OCI-LY3 (cell line): ENCODE measurements around the gene USP21.

Experiments
- H2AFZ ChIP-seq: fragments of 200-600, 300-600 bp; shearing (Covaris generic); 2 replicates; pipeline ENCODE4 v1.6.0; 2014; ENCODE audit warnings: antibody characterized with exemption, low read depth, low read length
- H3K27ac ChIP-seq: fragments of 200-600, 300-600 bp; sonication (generic); 2 replicates; pipeline ENCODE4 v1.5.1; 2014; ENCODE audit warnings: mild to moderate bottlenecking, low read length, moderate library complexity, mixed read lengths
- H3K27me3 ChIP-seq: fragments of 200-600, 300-600 bp; sonication (generic); 2 replicates; pipeline ENCODE4 v1.6.1; 2014; ENCODE audit warnings: low read depth, low read length, mixed read lengths
- H3K36me3 ChIP-seq: fragments of 200-600, 300-600 bp; sonication (generic); replicated peaks from 2 replicates; pipeline ENCODE3; 2014; ENCODE audit warnings: low read depth, low read length, mixed read lengths
- H3K4me1 ChIP-seq: fragments of 300-600, 200-600 bp; sonication (generic); 2 replicates; pipeline ENCODE4 v1.6.1; 2014; ENCODE audit warnings: low read length, mixed read lengths
- H3K4me2 ChIP-seq: fragments of 200-600, 300-600 bp; sonication (generic); 2 replicates; pipeline ENCODE4 v1.6.1; 2014; ENCODE audit warnings: low read length, mixed read lengths
- H3K4me3 ChIP-seq: fragments of 300-600, 200-600 bp; sonication (generic); 2 replicates; pipeline ENCODE4 v1.5.1; 2014; ENCODE audit warnings: antibody characterized with exemption, mild to moderate bottlenecking, low read length, moderate library complexity
- H3K79me2 ChIP-seq: fragments of 300-600, 200-600 bp; shearing (Covaris generic); 2 replicates; pipeline ENCODE4 v1.6.1; 2014; ENCODE audit warnings: mild to moderate bottlenecking, low read length, mixed read lengths
- H3K9ac ChIP-seq: fragments of 300-600, 200-600 bp; shearing (Covaris generic); 2 replicates; pipeline ENCODE4 v1.6.0; 2014; ENCODE audit warnings: mild to moderate bottlenecking, low read length, moderate library complexity
- H3K9me3 ChIP-seq: fragments of 200-600, 300-600 bp; shearing (Covaris generic); 2 replicates; pipeline ENCODE4 v1.6.1; 2014; ENCODE audit warnings: low read length, mixed read lengths; ENCODE audit not compliant: insufficient read depth
- H4K20me1 ChIP-seq: fragments of 200-600, 300-600 bp; sonication (generic); 2 replicates; pipeline ENCODE4 v1.6.1; 2016; ENCODE audit warnings: low read length, mixed read lengths; ENCODE audit not compliant: insufficient read depth
- CTCF ChIP-seq: fragments of 200-600, 300-600 bp; sonication (generic); IDR thresholded peaks from 2 replicates; pipeline ENCODE4 v1.5.1; 2014; ENCODE audit warnings: antibody characterized with exemption, low read length, low read depth
- EZH2phosphoT487 ChIP-seq: fragments of 200-600 bp; shearing (Covaris generic); IDR thresholded peaks from 2 replicates; pipeline ENCODE4 v1.6.1; 2018; ENCODE audit warnings: antibody characterized with exemption, mixed run types, low read depth

Gene USP21, protein sequence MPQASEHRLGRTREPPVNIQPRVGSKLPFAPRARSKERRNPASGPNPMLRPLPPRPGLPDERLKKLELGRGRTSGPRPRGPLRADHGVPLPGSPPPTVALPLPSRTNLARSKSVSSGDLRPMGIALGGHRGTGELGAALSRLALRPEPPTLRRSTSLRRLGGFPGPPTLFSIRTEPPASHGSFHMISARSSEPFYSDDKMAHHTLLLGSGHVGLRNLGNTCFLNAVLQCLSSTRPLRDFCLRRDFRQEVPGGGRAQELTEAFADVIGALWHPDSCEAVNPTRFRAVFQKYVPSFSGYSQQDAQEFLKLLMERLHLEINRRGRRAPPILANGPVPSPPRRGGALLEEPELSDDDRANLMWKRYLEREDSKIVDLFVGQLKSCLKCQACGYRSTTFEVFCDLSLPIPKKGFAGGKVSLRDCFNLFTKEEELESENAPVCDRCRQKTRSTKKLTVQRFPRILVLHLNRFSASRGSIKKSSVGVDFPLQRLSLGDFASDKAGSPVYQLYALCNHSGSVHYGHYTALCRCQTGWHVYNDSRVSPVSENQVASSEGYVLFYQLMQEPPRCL

DNA sequence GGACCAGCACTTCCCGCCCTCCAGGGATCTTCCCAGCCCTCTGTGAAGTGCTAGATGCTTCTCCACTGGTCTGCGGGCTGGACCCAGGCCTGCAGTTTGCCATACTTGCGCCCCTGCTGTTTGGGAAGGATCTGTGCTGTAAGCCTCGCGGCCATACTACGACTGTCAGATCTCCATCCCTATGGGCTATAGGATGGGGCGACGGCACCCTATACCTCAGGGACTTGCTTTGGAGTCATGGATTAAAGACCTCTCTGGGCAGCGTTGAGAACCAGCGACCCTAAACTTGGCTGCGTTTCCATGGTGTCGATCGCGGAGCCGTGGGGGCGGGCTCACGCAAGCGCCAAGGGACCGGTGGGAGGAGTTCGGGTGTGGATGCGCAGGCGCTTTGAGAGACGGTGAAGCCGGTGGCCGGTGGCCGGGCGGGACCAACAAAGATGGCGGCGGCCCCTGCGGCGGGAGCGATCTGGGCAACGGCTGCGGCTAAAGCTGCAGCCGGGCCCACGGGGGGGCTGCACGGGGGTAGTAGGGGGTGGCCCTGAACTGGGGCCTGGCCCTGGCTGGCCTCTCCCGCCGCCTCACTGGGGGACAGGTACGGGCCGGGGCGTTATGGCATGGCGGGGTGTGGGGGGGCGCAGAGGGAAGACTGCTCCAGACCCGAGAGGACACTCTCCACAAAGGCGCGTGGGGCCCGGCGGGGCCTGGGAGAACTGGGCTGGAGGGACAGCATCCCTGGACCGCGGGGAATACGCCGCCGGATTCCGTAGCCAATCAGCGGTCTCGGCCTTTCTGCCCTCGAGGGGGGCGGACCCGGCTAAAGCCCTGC is at the start of gene USP21:
USP21 (plus strand) TSS at position 414 of the 826 bp plus-strand sequence. CDS start 1,141 bp downstream, outside the sequence.
- H3K27me3 ChIP-seq = no peaks in the 10 kb centered on the region
- H2AFZ ChIP-seq = peak within 1 kb of the TSS; percentile 57; the same call in 1 of the 2 replicates
- peaks cover 23% of the 10 kb centered on the region for H3K36me3 ChIP-seq
- H4K20me1 ChIP-seq = no peaks in the 10 kb centered on the region
- H3K9ac ChIP-seq = peak within 1 kb of the TSS; percentile 84
- H3K4me2 ChIP-seq = peak within 1 kb of the TSS; percentile 93
- H3K4me1 ChIP-seq = peaks cover 18% of the 10 kb centered on the region
- H3K4me3 ChIP-seq = peak within 1 kb of the TSS; percentile 86
- H3K9me3 ChIP-seq = no peaks in the 10 kb centered on the region
- TF ChIP-seq EZH2phosphoT487 = no peak
- peak; percentile 25; the same call in 1 of the 2 replicates for TF ChIP-seq CTCF
- peaks cover 29% of the 10 kb centered on the region for H3K79me2 ChIP-seq
- H3K27ac ChIP-seq = peak within 1 kb of the TSS; percentile 45

DNA sequence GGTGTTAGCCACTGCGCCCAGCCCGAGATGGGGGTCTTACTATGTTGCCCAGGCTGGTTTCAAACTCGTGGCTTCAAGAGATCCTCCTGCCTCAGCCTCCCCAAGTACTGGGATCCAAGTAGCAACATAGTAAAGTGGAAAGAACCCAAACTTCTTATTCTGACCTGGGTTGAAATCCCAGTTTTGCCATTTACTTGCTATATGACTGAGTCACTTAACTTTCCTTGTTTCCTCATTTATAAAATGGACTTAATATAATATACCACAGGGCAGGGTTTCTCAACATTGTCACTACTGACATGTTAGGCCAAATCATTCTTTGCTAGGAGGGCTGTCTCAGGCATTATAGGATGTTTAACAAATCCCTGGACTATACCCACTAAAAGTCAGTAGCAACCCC is 48.2 kb upstream of the USP21 start:
- no peak overlapping the region for H2AFZ ChIP-seq
- no peak overlapping the region for H3K27ac ChIP-seq
- peaks cover 21% of the 10 kb centered on the region for H3K36me3 ChIP-seq
- H3K9ac ChIP-seq = no peak overlapping the region
- TF ChIP-seq EZH2phosphoT487 (no peak), CTCF (no peak)
- no peak overlapping the region for H3K4me2 ChIP-seq
- no peaks in the 10 kb centered on the region for H3K27me3 ChIP-seq
- no peak overlapping the region for H3K4me3 ChIP-seq
- H3K4me1 ChIP-seq = peaks cover 13% of the 10 kb centered on the region
- peaks cover 98% of the 10 kb centered on the region for H3K79me2 ChIP-seq
- H4K20me1 ChIP-seq = peaks cover 44% of the 10 kb centered on the region
- H3K9me3 ChIP-seq = no peaks in the 10 kb centered on the region

GRCh38 chr1:161111527-161111926 is 47.8 kb upstream of the USP21 start:
- H3K79me2 ChIP-seq = peaks cover 98% of the 10 kb centered on the region
- H3K4me3 ChIP-seq = no peak overlapping the region
- no peak for TF ChIP-seq EZH2phosphoT487
- no peak for TF ChIP-seq CTCF
- no peak overlapping the region for H3K4me2 ChIP-seq
- peaks cover 15% of the 10 kb centered on the region for H3K4me1 ChIP-seq
- H3K9ac ChIP-seq = no peak overlapping the region
- no peaks in the 10 kb centered on the region for H3K27me3 ChIP-seq
- H4K20me1 ChIP-seq = peaks cover 42% of the 10 kb centered on the region
- H3K36me3 ChIP-seq = peaks cover 19% of the 10 kb centered on the region
- no peak overlapping the region for H2AFZ ChIP-seq
- no peaks in the 10 kb centered on the region for H3K9me3 ChIP-seq
- no peak overlapping the region for H3K27ac ChIP-seq

DNA sequence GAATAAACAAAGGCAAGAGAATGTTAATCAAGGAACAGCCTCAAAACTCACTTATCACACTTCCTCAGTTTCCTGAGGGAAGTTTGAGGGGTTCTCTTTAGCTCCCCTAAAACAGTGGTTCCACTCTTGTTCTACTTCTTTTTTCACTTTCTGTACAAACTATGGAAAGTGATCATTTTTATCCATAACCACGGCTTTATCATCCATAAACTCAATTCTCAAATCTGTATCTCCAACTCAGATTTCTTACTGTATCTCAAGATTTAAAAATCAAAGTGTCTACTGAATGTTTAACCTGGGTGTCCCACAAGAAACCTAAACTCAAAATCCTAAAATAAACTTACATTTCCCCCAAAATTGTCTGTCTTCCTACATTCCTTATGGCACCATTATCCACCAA is 45.4 kb upstream of the USP21 start:
- H3K4me1 ChIP-seq = peaks cover 24% of the 10 kb centered on the region
- no peak overlapping the region for H3K4me2 ChIP-seq
- peaks cover 42% of the 10 kb centered on the region for H4K20me1 ChIP-seq

More for the DNA sequence above, 45.4 kb upstream of the USP21 start:
- no peak overlapping the region for H3K27ac ChIP-seq
- peaks cover 100% of the 10 kb centered on the region for H3K79me2 ChIP-seq
- no peaks in the 10 kb centered on the region for H3K9me3 ChIP-seq
- no peak overlapping the region for H2AFZ ChIP-seq
- TF ChIP-seq EZH2phosphoT487 = no peak
- no peak for TF ChIP-seq CTCF
- no peak overlapping the region for H3K9ac ChIP-seq
- H3K4me3 ChIP-seq = no peak overlapping the region
- H3K36me3 ChIP-seq = peaks cover 16% of the 10 kb centered on the region
- H3K27me3 ChIP-seq = no peaks in the 10 kb centered on the region
